H9 (cell line): Measurements from ENCODE around the gene BDH1. TPM values are rescaled to one million over a fixed set of nuclear protein-coding genes. Genes with fewer than 3 reads are reported as not detected.

Experiments used
- DNase-seq: peaks from one replicate; pipeline ENCODE4 v3.0.0-alpha.2; 2017
- H2AFZ ChIP-seq: one replicate; pipeline ENCODE4 v1.6.1; 2013; ENCODE audit warnings: mild to moderate bottlenecking, low read length, control low read depth, moderate library complexity
- H2AK5ac ChIP-seq: 2 replicates; pipeline ENCODE4 v1.6.1; 2013; ENCODE audit warnings: low read length, control low read depth, mixed read lengths; ENCODE audit not compliant: insufficient read length
- H2BK120ac ChIP-seq: one replicate; pipeline ENCODE4 v1.6.1; 2013; ENCODE audit warnings: low read depth, mild to moderate bottlenecking, low read length, control low read depth, inconsistent platforms; ENCODE audit not compliant: poor library complexity, severe bottlenecking
- H2BK12ac ChIP-seq: 2 replicates; pipeline ENCODE4 v1.6.1; 2013; ENCODE audit warnings: low read length, control low read depth, mixed read lengths, low read depth; ENCODE audit not compliant: insufficient read length
- H2BK15ac ChIP-seq: 2 replicates; pipeline ENCODE4 v1.6.1; 2013; ENCODE audit warnings: low read depth, low read length, control low read depth
- H2BK20ac ChIP-seq: one replicate; pipeline ENCODE4 v1.6.1; 2013; ENCODE audit warnings: low read depth, mild to moderate bottlenecking, low read length, control low read depth, inconsistent platforms; ENCODE audit not compliant: poor library complexity, severe bottlenecking
- H2BK5ac ChIP-seq: 2 replicates; pipeline ENCODE4 v1.6.1; 2013; ENCODE audit warnings: low read length, control low read depth, mixed read lengths; ENCODE audit not compliant: insufficient read length
- H3K14ac ChIP-seq: 2 replicates; pipeline ENCODE4 v1.6.1; 2013; ENCODE audit warnings: low read length, control low read depth; ENCODE audit not compliant: insufficient read depth
- H3K18ac ChIP-seq: 2 replicates; pipeline ENCODE4 v1.6.1; 2013; ENCODE audit warnings: low read depth, mild to moderate bottlenecking, mixed read lengths, low read length, control low read depth; ENCODE audit not compliant: insufficient read length
- H3K23ac ChIP-seq: 2 replicates; pipeline ENCODE4 v1.6.1; 2013; ENCODE audit warnings: low read length, control low read depth, mixed read lengths, low read depth; ENCODE audit not compliant: insufficient read length
- H3K23me2 ChIP-seq: 2 replicates; pipeline ENCODE4 v1.6.1; 2013; ENCODE audit warnings: low read depth, mild to moderate bottlenecking, mixed read lengths, low read length, control low read depth; ENCODE audit not compliant: insufficient read length, poor library complexity, severe bottlenecking
- H3K27ac ChIP-seq: 2 replicates; pipeline ENCODE4 v1.5.1; 2013; ENCODE audit warnings: low read length, control low read depth, mixed read lengths, low read depth; ENCODE audit not compliant: insufficient read length
- H3K27me3 ChIP-seq: 2 replicates; pipeline ENCODE4 v1.6.1; 2013; ENCODE audit warnings: low read length, control low read depth, inconsistent platforms; ENCODE audit not compliant: insufficient read depth
- H3K4ac ChIP-seq: 2 replicates; pipeline ENCODE4 v1.6.1; 2013; ENCODE audit warnings: low read depth, mild to moderate bottlenecking, control low read depth, inconsistent platforms, low read length, moderate library complexity
- H3K4me1 ChIP-seq: 2 replicates; pipeline ENCODE4 v1.6.1; 2013; ENCODE audit warnings: low read length, control low read depth, inconsistent platforms; ENCODE audit not compliant: insufficient read depth
- H3K4me2 ChIP-seq: 2 replicates; pipeline ENCODE4 v1.6.1; 2013; ENCODE audit warnings: low read length, control low read depth, mixed read lengths; ENCODE audit not compliant: insufficient read length, insufficient read depth
- H3K56ac ChIP-seq: 2 replicates; pipeline ENCODE4 v1.6.1; 2013; ENCODE audit warnings: low read depth, mild to moderate bottlenecking, mixed read lengths, low read length, control low read depth; ENCODE audit not compliant: insufficient read length
- H3K79me1 ChIP-seq: 2 replicates; pipeline ENCODE4 v1.6.1; 2013; ENCODE audit warnings: low read depth, mild to moderate bottlenecking, moderate library complexity, low read length, control low read depth, inconsistent platforms; ENCODE audit not compliant: insufficient read depth, poor library complexity, severe bottlenecking
- H3K79me2 ChIP-seq: 2 replicates; pipeline ENCODE4 v1.6.1; 2013; ENCODE audit warnings: low read length, control low read depth, inconsistent platforms; ENCODE audit not compliant: insufficient read depth
- H3K9ac ChIP-seq: 2 replicates; pipeline ENCODE4 v1.6.1; 2013; ENCODE audit warnings: low read length, control low read depth, mixed read lengths; ENCODE audit not compliant: insufficient read length; ENCODE audit errors: extremely low read depth
- H3K9me3 ChIP-seq: one replicate; pipeline ENCODE4 v1.6.1; 2013; ENCODE audit warnings: low read depth, low read length, inconsistent platforms; ENCODE audit not compliant: control insufficient read depth
- H3T11ph ChIP-seq: one replicate; pipeline ENCODE4 v1.6.1; 2013; ENCODE audit warnings: mild to moderate bottlenecking, low read length, control low read depth, inconsistent platforms
- H4K20me1 ChIP-seq: one replicate; pipeline ENCODE4 v1.6.1; 2013; ENCODE audit not compliant: control insufficient read depth, insufficient read length, insufficient read depth
- H4K5ac ChIP-seq: 2 replicates; pipeline ENCODE4 v1.6.1; 2013; ENCODE audit warnings: low read depth, mild to moderate bottlenecking, mixed read lengths, low read length, control low read depth; ENCODE audit not compliant: insufficient read length
- H4K8ac ChIP-seq: replicated peaks from 2 replicates; pipeline ENCODE4 v1.6.1; 2013; ENCODE audit warnings: low read length, control low read depth, mixed read lengths, low read depth; ENCODE audit not compliant: insufficient read length
- H4K91ac ChIP-seq: 2 replicates; pipeline ENCODE4 v1.6.1; 2013; ENCODE audit warnings: low read depth, mild to moderate bottlenecking, moderate library complexity, mixed read lengths, low read length, control low read depth; ENCODE audit not compliant: insufficient read length
- H3K27ac Mint-ChIP-seq, 3 experiments: 2 replicates in 2 of 3; 3 replicates in 1 of 3; pipeline ENCODE4 v1.8.0; 2020 to 2021; ENCODE audit warnings: mixed read lengths in 3 of 3, mild to moderate bottlenecking in 1 of 3, moderate library complexity in 1 of 3
- H3K27me3 Mint-ChIP-seq: 2 replicates; pipeline ENCODE4 v1.8.0; 2021; ENCODE audit warnings: low read depth, mild to moderate bottlenecking, moderate library complexity, mixed read lengths
- H3K36me3 Mint-ChIP-seq, 3 experiments: 2 replicates in 2 of 3; 3 replicates in 1 of 3; pipeline ENCODE4 v1.8.0; 2020 to 2021; ENCODE audit warnings: low read depth in 3 of 3, mixed read lengths in 3 of 3; ENCODE audit not compliant: insufficient read depth in 1 of 3
- H3K4me1 Mint-ChIP-seq, 2 experiments: 2 replicates each; pipeline ENCODE4 v1.8.0; 2020; ENCODE audit warnings: mixed read lengths in 2 of 2
- H3K4me3 Mint-ChIP-seq, 2 experiments: 2 replicates in 1 of 2; 3 replicates in 1 of 2; pipeline ENCODE4 v1.8.0; 2020 to 2021; ENCODE audit warnings: mild to moderate bottlenecking in 2 of 2, mixed read lengths in 2 of 2, moderate library complexity in 1 of 2
- H3K9me3 Mint-ChIP-seq, 2 experiments: 2 replicates in 1 of 2; 3 replicates in 1 of 2; pipeline ENCODE4 v1.8.0; 2020; ENCODE audit warnings: mild to moderate bottlenecking in 2 of 2, mixed read lengths in 2 of 2, moderate library complexity in 1 of 2
- WGBS: extraction: QIAGEN DNeasy Blood & Tissue Kit; methylation state at CpG from one replicate; pipeline ENCODE4 v1.1.7; 2013; ENCODE audit warnings: missing lambda C conversion rate, low lambda C conversion rate, mixed read lengths; ENCODE audit not compliant: insufficient read length; ENCODE audit errors: extremely low coverage; 5-methylcytosine and 5-hydroxymethylcytosine counted together
- total RNA-seq: library from RNA; stranded (reverse); gene quantifications from 2 replicates; pipeline ENCODE4 v1.2.1, GENCODE V29; 2021
- TF ChIP-seq, protein P1 (sequence below): fragments of 200-600 bp; sonication (generic); conservative IDR thresholded peaks from 3 replicates; pipeline ENCODE4 v1.8.0; 2021; ENCODE audit warnings: antibody characterized with exemption, mild to moderate bottlenecking

BDH1 gene
- total RNA-seq, 1 experiment from 2014 or later: 23.8 TPM

DNA sequence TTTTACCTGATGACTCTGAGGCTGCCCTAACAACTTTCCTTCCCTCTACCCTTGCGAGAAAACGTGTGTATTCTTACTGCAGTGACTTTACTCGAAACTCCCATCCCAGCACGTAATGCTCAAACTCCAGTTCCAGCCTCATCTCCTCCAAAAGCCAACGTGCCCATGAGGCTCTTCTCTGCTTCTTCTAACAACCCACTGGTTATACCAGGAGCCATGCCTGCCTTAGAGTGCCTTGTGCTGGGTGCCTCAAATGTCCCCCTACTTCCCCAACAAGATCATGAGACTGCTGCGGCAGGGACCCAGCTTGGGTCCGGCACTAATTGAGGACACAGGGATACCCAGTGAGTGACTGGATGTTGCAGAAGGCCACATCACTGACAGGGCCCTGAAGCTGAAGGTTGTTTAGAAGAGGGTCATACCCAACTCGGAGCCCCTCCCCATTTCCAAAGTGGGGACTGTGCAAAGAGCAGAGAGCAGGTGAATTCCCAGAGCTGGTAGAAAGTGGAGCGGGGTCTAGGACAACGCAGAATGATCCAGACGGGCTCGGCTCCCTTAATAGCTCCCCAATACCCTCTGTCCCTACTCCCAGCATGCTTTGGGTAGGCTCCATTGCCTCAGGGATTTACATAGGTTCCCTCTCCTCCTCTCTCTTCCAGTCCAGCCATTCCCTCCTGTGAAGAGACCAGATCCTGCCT lies 71.4 kb downstream of the BDH1 start:
- H2BK12ac ChIP-seq: no peak overlapping the region
- H4K8ac ChIP-seq: no peak overlapping the region
- H3K27ac ChIP-seq: no peak overlapping the region
- H3K4ac ChIP-seq: no peak overlapping the region
- H3K4me2 ChIP-seq: no peak overlapping the region
- peaks cover 11% of the 10 kb centered on the region; the same call in 1 of the 2 replicates for H3K4me1 ChIP-seq
- TF ChIP-seq, protein P1, sequence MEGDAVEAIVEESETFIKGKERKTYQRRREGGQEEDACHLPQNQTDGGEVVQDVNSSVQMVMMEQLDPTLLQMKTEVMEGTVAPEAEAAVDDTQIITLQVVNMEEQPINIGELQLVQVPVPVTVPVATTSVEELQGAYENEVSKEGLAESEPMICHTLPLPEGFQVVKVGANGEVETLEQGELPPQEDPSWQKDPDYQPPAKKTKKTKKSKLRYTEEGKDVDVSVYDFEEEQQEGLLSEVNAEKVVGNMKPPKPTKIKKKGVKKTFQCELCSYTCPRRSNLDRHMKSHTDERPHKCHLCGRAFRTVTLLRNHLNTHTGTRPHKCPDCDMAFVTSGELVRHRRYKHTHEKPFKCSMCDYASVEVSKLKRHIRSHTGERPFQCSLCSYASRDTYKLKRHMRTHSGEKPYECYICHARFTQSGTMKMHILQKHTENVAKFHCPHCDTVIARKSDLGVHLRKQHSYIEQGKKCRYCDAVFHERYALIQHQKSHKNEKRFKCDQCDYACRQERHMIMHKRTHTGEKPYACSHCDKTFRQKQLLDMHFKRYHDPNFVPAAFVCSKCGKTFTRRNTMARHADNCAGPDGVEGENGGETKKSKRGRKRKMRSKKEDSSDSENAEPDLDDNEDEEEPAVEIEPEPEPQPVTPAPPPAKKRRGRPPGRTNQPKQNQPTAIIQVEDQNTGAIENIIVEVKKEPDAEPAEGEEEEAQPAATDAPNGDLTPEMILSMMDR: no peak
- H4K91ac ChIP-seq: no peak overlapping the region
- no peak overlapping the region for H2BK20ac ChIP-seq
- no peaks in the 10 kb centered on the region for H4K20me1 ChIP-seq
- H3K4me3 Mint-ChIP-seq: no peak overlapping the region
- DNase-seq: no peak
- H2BK120ac ChIP-seq: no peak overlapping the region
- H3K9me3 ChIP-seq: no peaks in the 10 kb centered on the region
- no CpG with 5 or more reads among the region's 12 CpGs for WGBS
- no peak overlapping the region for H3K9ac ChIP-seq
- no peaks in the 10 kb centered on the region for H3K9me3 Mint-ChIP-seq
- H2AFZ ChIP-seq: no peak overlapping the region
- H2BK5ac ChIP-seq: no peak overlapping the region
- no peak overlapping the region for H2BK15ac ChIP-seq
- H4K5ac ChIP-seq: no peak overlapping the region
- no peaks in the 10 kb centered on the region for H3K23me2 ChIP-seq
- no peak overlapping the region for H3K23ac ChIP-seq
- H3K56ac ChIP-seq: no peak overlapping the region
- H2AK5ac ChIP-seq: no peak overlapping the region
- H3K36me3 Mint-ChIP-seq: peaks cover 0 to 3% (median 2%) of the 10 kb centered on the region in 3 experiments; a peak in 1 of 7 replicates
- no peak overlapping the region for H3K18ac ChIP-seq
- H3K27ac Mint-ChIP-seq: 0 out of 7 replicates have a peak overlapping the region, but pooled peaks of 1 of the 3 experiments have one; percentile 6
- H3K27me3 ChIP-seq: no peaks in the 10 kb centered on the region
- H3T11ph ChIP-seq: no peak overlapping the region
- H3K4me1 Mint-ChIP-seq: peaks cover 24 to 37% of the 10 kb centered on the region in 2 experiments
- no peaks in the 10 kb centered on the region for H3K79me2 ChIP-seq
- peaks cover 13% of the 10 kb centered on the region for H3K27me3 Mint-ChIP-seq
- H3K14ac ChIP-seq: no peak overlapping the region
- no peaks in the 10 kb centered on the region for H3K79me1 ChIP-seq
